Measurements from ENCODE around the gene PRG2. TPM values are rescaled to one million over a fixed set of nuclear protein-coding genes. Genes with fewer than 3 reads are reported as not detected.

The PRG2 gene
- polyA plus RNA-seq, 2 of the 4 experiments (the other 2 are of a cell fraction) = not detected

- WGBS (ENCODE audit: missing lambda C conversion rate) = 70% methylated on average over 4 of the region's 4 CpGs
- H3K4me2 ChIP-seq = no peak overlapping the region
- H3K27ac ChIP-seq = no peak overlapping the region
- ATAC-seq = no peak
- no peak for TF ChIP-seq RFX5 (IDR thresholded peaks at IDR 0.05)
- no peak for TF ChIP-seq PBX3 (IDR thresholded peaks at IDR 0.05)
- TF ChIP-seq ZSCAN20 (CRISPR knock-in tag; IDR thresholded peaks at IDR 0.05) = no peak
- TF ChIP-seq NPAS2 (CRISPR knock-in tag; IDR thresholded peaks at IDR 0.05; ENCODE audit: borderline replicate concordance) = no peak
- TF ChIP-seq SMC3 (IDR thresholded peaks at IDR 0.05) = no peak
- TF ChIP-seq CTCF (IDR thresholded peaks at IDR 0.05) = no peak
- TF ChIP-seq KDM1A (IDR thresholded peaks at IDR 0.05; ENCODE audit: low read depth) = no peak
- TF ChIP-seq NFE2L2 (conservative IDR thresholded peaks at IDR 0.05; ENCODE audit: low read length) = no peak
- no peak for TF ChIP-seq POLR2AphosphoS2 (conservative IDR thresholded peaks at IDR 0.05; ENCODE audit: low read length)
- no peak for TF ChIP-seq RAD21 (conservative IDR thresholded peaks at IDR 0.05 in 1 of 2, IDR thresholded peaks at IDR 0.05 in 1 of 2)
- TF ChIP-seq USF2 (IDR thresholded peaks at IDR 0.05) = no peak
- TF ChIP-seq HOXB5 (CRISPR knock-in tag; IDR thresholded peaks at IDR 0.05) = no peak
- no peak for TF ChIP-seq E2F6 (IDR thresholded peaks at IDR 0.05; ENCODE audit: borderline replicate concordance, low read depth)
- TF ChIP-seq JUN (IDR thresholded peaks at IDR 0.05) = no peak
- H3K9me3 ChIP-seq = no peaks in the 10 kb centered on the region
- H3K4me3 ChIP-seq = no peak overlapping the region
- CTCF ChIA-PET = interaction anchor here (1.2 to 2.2 kb wide), 4 partner anchors 10 to 65 kb away, joined by 3 to 13 read pairs (median 6); no protein-coding TSS in a partner anchor
- no peaks in the 10 kb centered on the region for H3K4me1 ChIP-seq
- no peak for DNase-seq (ENCODE audit: low read depth in 1 of 2, low spot score in 1 of 2)
- POLR2A ChIA-PET = no interaction called here
- no peak for FAIRE-seq
Measured at GRCh38 chr11:57417056-57417455, 26.6 kb upstream of the PRG2 start.

GRCh38 chr11:57416436-57416835 is 26.0 kb upstream of the PRG2 start:
- Histone ChIP-seq H3K9me3 (no peaks in the 10 kb centered on the region), H3K4me2 (no peak overlapping the region), H3K4me3 (no peak overlapping the region), H3K4me1 (no peaks in the 10 kb centered on the region), H3K27ac (no peak overlapping the region)
- DNase-seq (ENCODE audit: low read depth in 1 of 2, low spot score in 1 of 2) (no peak), ATAC-seq (no peak), FAIRE-seq (no peak)
- WGBS (ENCODE audit: missing lambda C conversion rate) = 65% methylated on average over 3 of the region's 3 CpGs
- no peak for TF ChIP-seq SREBF2 (IDR thresholded peaks at IDR 0.05)
- no peak for TF ChIP-seq ELK1 (IDR thresholded peaks at IDR 0.05; ENCODE audit: low read depth, low read length)
- TF ChIP-seq PHF8 (IDR thresholded peaks at IDR 0.05; ENCODE audit: borderline replicate concordance, low read depth) = no peak
- TF ChIP-seq FOXS1 (CRISPR knock-in tag; IDR thresholded peaks at IDR 0.05) = no peak
- no peak for TF ChIP-seq CBX2 (IDR thresholded peaks at IDR 0.05; ENCODE audit: borderline replicate concordance, low read depth)
- no peak for TF ChIP-seq ZC3H11A (IDR thresholded peaks at IDR 0.05)
- TF ChIP-seq BHLHE40 (IDR thresholded peaks at IDR 0.05; ENCODE audit: low read depth, low read length) = no peak
- TF ChIP-seq REST (IDR thresholded peaks at IDR 0.05) = no peak
- no peak for TF ChIP-seq FOSL2 (IDR thresholded peaks at IDR 0.05)
- no peak for TF ChIP-seq FOSL2 (CRISPR knock-in tag; IDR thresholded peaks at IDR 0.05)
- no peak for TF ChIP-seq JUNB (IDR thresholded peaks at IDR 0.05)
- TF ChIP-seq HOXB5 (CRISPR knock-in tag; IDR thresholded peaks at IDR 0.05) = no peak
- TF ChIP-seq EHMT2 (IDR thresholded peaks at IDR 0.05; ENCODE audit: low read depth) = no peak
- no peak for TF ChIP-seq MAX (IDR thresholded peaks at IDR 0.05)
- no peak for TF ChIP-seq CHD4 (IDR thresholded peaks at IDR 0.05; ENCODE audit: borderline replicate concordance)
- ChIA-PET POLR2A (no interaction called here), CTCF (interaction anchor here (0.6 to 1.9 kb wide), 3 partner anchors 9 to 1232 kb away, joined by 3 to 6 read pairs (median 6); no protein-coding TSS in a partner anchor)

Data from A549 (cell line).